ENCODE results near the gene RXRG.

The RXRG gene

GRCh38 chr1:165451691-165452090 is 6.8 kb upstream of the RXRG start:
- DNase-seq (ENCODE audit: low read depth in 2 of 2), result no peak

- no peak for DNase-seq (ENCODE audit: low read depth in 2 of 2)
These were observed 4.2 kb upstream of the RXRG start for GRCh38 chr1:165449131-165449530.

GRCh38 chr1:165445388-165445787 is 462 bp upstream of the RXRG start:
- DNase-seq (ENCODE audit: low read depth in 2 of 2), result no peak

- DNase-seq (ENCODE audit: low read depth in 2 of 2), result no peak
These were observed 1.2 kb downstream of the RXRG start for GRCh38 chr1:165443539-165444311.

- DNase-seq (ENCODE audit: low read depth in 2 of 2), result no peak
These were observed 2.3 kb downstream of the RXRG start for GRCh38 chr1:165442653-165443052.

GRCh38 chr1:165442053-165442452 is 2.9 kb downstream of the RXRG start:
- DNase-seq (ENCODE audit: low read depth in 2 of 2), result no peak

GRCh38 chr1:165441166-165441880 is 3.6 kb downstream of the RXRG start:
- DNase-seq (ENCODE audit: low read depth in 2 of 2), result no peak

GRCh38 chr1:165439330-165439729 is 5.6 kb downstream of the RXRG start:
- no peak for DNase-seq (ENCODE audit: low read depth in 2 of 2)

GRCh38 chr1:165436994-165437393 is 7.9 kb downstream of the RXRG start:
- DNase-seq (ENCODE audit: low read depth in 2 of 2), result no peak

GRCh38 chr1:165435801-165436200 is 9.1 kb downstream of the RXRG start:
- DNase-seq (ENCODE audit: low read depth in 2 of 2), result no peak

- no peak for DNase-seq (ENCODE audit: low read depth in 2 of 2)
These were observed 10.6 kb downstream of the RXRG start for GRCh38 chr1:165434281-165434680.

- DNase-seq (ENCODE audit: low read depth in 2 of 2), result no peak
These were observed 13.8 kb downstream of the RXRG start for GRCh38 chr1:165431079-165431478.

GRCh38 chr1:165426745-165427144 is 18.2 kb downstream of the RXRG start:
- DNase-seq (ENCODE audit: low read depth in 2 of 2), result no peak

- DNase-seq (ENCODE audit: low read depth in 2 of 2), result no peak
These were observed 19.3 kb downstream of the RXRG start for GRCh38 chr1:165425621-165426020.

- no peak for DNase-seq (ENCODE audit: low read depth in 2 of 2)
These were observed 20.3 kb downstream of the RXRG start for GRCh38 chr1:165424454-165425216.

- no peak for DNase-seq (ENCODE audit: low read depth in 2 of 2)
These were observed 21.8 kb downstream of the RXRG start for GRCh38 chr1:165423136-165423535.

GRCh38 chr1:165420655-165421054 is 24.3 kb downstream of the RXRG start:
- DNase-seq (ENCODE audit: low read depth in 2 of 2), result no peak

- no peak for DNase-seq (ENCODE audit: low read depth in 2 of 2)
These were observed 25.1 kb downstream of the RXRG start for GRCh38 chr1:165419839-165420238.

GRCh38 chr1:165418195-165418594 is 26.7 kb downstream of the RXRG start:
- DNase-seq (ENCODE audit: low read depth in 2 of 2), result no peak

GRCh38 chr1:165416876-165417275 is 28.1 kb downstream of the RXRG start:
- no peak for DNase-seq (ENCODE audit: low read depth in 2 of 2)

- no peak for DNase-seq (ENCODE audit: low read depth in 2 of 2)
These were observed 29.9 kb downstream of the RXRG start for GRCh38 chr1:165415068-165415467.

- DNase-seq (ENCODE audit: low read depth in 2 of 2), result no peak
These were observed 30.3 kb downstream of the RXRG start for GRCh38 chr1:165414620-165415019.

- DNase-seq (ENCODE audit: low read depth in 2 of 2), result no peak
These were observed 33.5 kb downstream of the RXRG start for GRCh38 chr1:165411396-165411795.
